ENCODE data around the gene FAM118B. TPM values are rescaled to one million over a fixed set of nuclear protein-coding genes. Genes with fewer than 3 reads are reported as not detected.

FAM118B gene
- total and polyA plus RNA-seq, 2 donors (not counting 1 experiment from before 2014, with no cell fraction given): 21.0 to 30.3 TPM

GRCh38 chr11:126288237-126288636 is 76.7 kb downstream of the FAM118B start:
- H3K9ac ChIP-seq (ENCODE audit: insufficient read depth, low read length): no peak overlapping the region
- H3K27me3 ChIP-seq (ENCODE audit: control insufficient read depth, insufficient read depth, low read length): no peaks in the 10 kb centered on the region
- H3K4me1 ChIP-seq (ENCODE audit: control insufficient read depth, extremely low read depth, insufficient read depth, low read length): peaks cover 2% of the 10 kb centered on the region
- H3K9me3 ChIP-seq (ENCODE audit: control insufficient read depth, insufficient read depth, low read depth, low read length): no peaks in the 10 kb centered on the region
- no peak overlapping the region for H3K4me3 ChIP-seq (replicated peaks in 1 of 4; ENCODE audit: control extremely low read depth in 1 of 4, insufficient read depth in 1 of 4, low read depth in 3 of 4, low read length in 4 of 4)
- peaks cover 11% of the 10 kb centered on the region for H3K36me3 ChIP-seq (ENCODE audit: control insufficient read depth, insufficient read depth, low read length)
- no peak for DNase-seq (ENCODE audit: low read depth in 2 of 2)
- H4K20me1 ChIP-seq (ENCODE audit: control insufficient read depth, extremely low read depth, insufficient read depth, low read length): no peaks in the 10 kb centered on the region
- H3K27ac ChIP-seq (ENCODE audit: insufficient read depth, low read length): no peak overlapping the region
- H2AFZ ChIP-seq (ENCODE audit: low read length): no peak overlapping the region
- TF ChIP-seq EZH2 (IDR thresholded peaks at IDR 0.05; ENCODE audit: low read length, missing control alignments) (no peak), CTCF (conservative IDR thresholded peaks at IDR 0.05 in 1 of 2, IDR thresholded peaks at IDR 0.05 in 1 of 2; ENCODE audit: low read depth in 1 of 2, low read length in 2 of 2) (no peak)
- H3K4me2 ChIP-seq (ENCODE audit: extremely low read depth, insufficient read depth, low read length): no peak overlapping the region
- no peaks in the 10 kb centered on the region for H3K79me2 ChIP-seq (ENCODE audit: control insufficient read depth, insufficient read depth, low read length)

- DNase-seq (ENCODE audit: low read depth in 2 of 2): no peak
- no peaks in the 10 kb centered on the region for H4K20me1 ChIP-seq (ENCODE audit: control insufficient read depth, extremely low read depth, insufficient read depth, low read length)
- no peak overlapping the region for H3K27ac ChIP-seq (ENCODE audit: insufficient read depth, low read length)
- H3K4me1 ChIP-seq (ENCODE audit: control insufficient read depth, extremely low read depth, insufficient read depth, low read length): no peaks in the 10 kb centered on the region
- peaks cover 14% of the 10 kb centered on the region for H3K36me3 ChIP-seq (ENCODE audit: control insufficient read depth, insufficient read depth, low read length)
- H3K4me3 ChIP-seq (replicated peaks in 1 of 4; ENCODE audit: control extremely low read depth in 1 of 4, insufficient read depth in 1 of 4, low read depth in 3 of 4, low read length in 4 of 4): no peak overlapping the region
- H3K27me3 ChIP-seq (ENCODE audit: control insufficient read depth, insufficient read depth, low read length): no peaks in the 10 kb centered on the region
- TF ChIP-seq EZH2 (IDR thresholded peaks at IDR 0.05; ENCODE audit: low read length, missing control alignments) (no peak), CTCF (conservative IDR thresholded peaks at IDR 0.05 in 1 of 2, IDR thresholded peaks at IDR 0.05 in 1 of 2; ENCODE audit: low read depth in 1 of 2, low read length in 2 of 2) (no peak)
- H3K4me2 ChIP-seq (ENCODE audit: extremely low read depth, insufficient read depth, low read length): no peak overlapping the region
- H3K9ac ChIP-seq (ENCODE audit: insufficient read depth, low read length): no peak overlapping the region
- no peaks in the 10 kb centered on the region for H3K79me2 ChIP-seq (ENCODE audit: control insufficient read depth, insufficient read depth, low read length)
- no peaks in the 10 kb centered on the region for H3K9me3 ChIP-seq (ENCODE audit: control insufficient read depth, insufficient read depth, low read depth, low read length)
- no peak overlapping the region for H2AFZ ChIP-seq (ENCODE audit: low read length)
These were observed 79.3 kb downstream of the FAM118B start for GRCh38 chr11:126290887-126291286.

- no peaks in the 10 kb centered on the region for H3K4me1 ChIP-seq (ENCODE audit: control insufficient read depth, extremely low read depth, insufficient read depth, low read length)
These were observed 82.1 kb downstream of the FAM118B start for GRCh38 chr11:126293726-126294125.

More at GRCh38 chr11:126293726-126294125, 82.1 kb downstream of the FAM118B start:
- Histone ChIP-seq H3K4me2 (ENCODE audit: extremely low read depth, insufficient read depth, low read length) (no peak overlapping the region), H3K27ac (ENCODE audit: insufficient read depth, low read length) (no peak overlapping the region), H4K20me1 (ENCODE audit: control insufficient read depth, extremely low read depth, insufficient read depth, low read length) (no peaks in the 10 kb centered on the region), H3K79me2 (ENCODE audit: control insufficient read depth, insufficient read depth, low read length) (no peaks in the 10 kb centered on the region), H3K36me3 (ENCODE audit: control insufficient read depth, insufficient read depth, low read length) (peaks cover 14% of the 10 kb centered on the region), H3K4me3 (replicated peaks in 1 of 4; ENCODE audit: control extremely low read depth in 1 of 4, insufficient read depth in 1 of 4, low read depth in 3 of 4, low read length in 4 of 4) (no peak overlapping the region), H3K27me3 (ENCODE audit: control insufficient read depth, insufficient read depth, low read length) (no peaks in the 10 kb centered on the region), H3K9me3 (ENCODE audit: control insufficient read depth, insufficient read depth, low read depth, low read length) (no peaks in the 10 kb centered on the region), H2AFZ (ENCODE audit: low read length) (no peak overlapping the region), H3K9ac (ENCODE audit: insufficient read depth, low read length) (no peak overlapping the region)
- TF ChIP-seq CTCF (conservative IDR thresholded peaks at IDR 0.05 in 1 of 2, IDR thresholded peaks at IDR 0.05 in 1 of 2; ENCODE audit: low read depth in 1 of 2, low read length in 2 of 2): no peak
- no peak for TF ChIP-seq EZH2 (IDR thresholded peaks at IDR 0.05; ENCODE audit: low read length, missing control alignments)
- no peak for DNase-seq (ENCODE audit: low read depth in 2 of 2)
